22Rv1 (cell line): ENCODE results near the gene ZNF407.

ENCODE experiments used
- H3K27ac ChIP-seq: fragments of 450-650 bp; 2 replicates; pipeline ENCODE4 v1.5.1; 2017
- CTCF ChIP-seq: fragments of 450-650 bp; IDR thresholded peaks from 2 replicates; pipeline ENCODE4 v1.5.1; 2017; ENCODE audit warnings: mild to moderate bottlenecking
- ZFX ChIP-seq: fragments of 450-650 bp; IDR thresholded peaks from 2 replicates; pipeline ENCODE4 v1.6.1; 2017; ENCODE audit warnings: antibody characterized with exemption, borderline replicate concordance

ZNF407 gene

GRCh38 chr18:74633652-74634352 lies 36.1 kb downstream of the ZNF407 start:
- TF ChIP-seq ZFX (no peak), CTCF (no peak)
- H3K27ac ChIP-seq, result no peak overlapping the region

GRCh38 chr18:74635224-74635975 lies 37.7 kb downstream of the ZNF407 start:
- no peak for TF ChIP-seq CTCF
- TF ChIP-seq ZFX, result no peak

GRCh38 chr18:74637070-74637469 lies 39.4 kb downstream of the ZNF407 start:
- no peak for TF ChIP-seq CTCF
- TF ChIP-seq ZFX, result no peak
- H3K27ac ChIP-seq, result no peak overlapping the region

More at GRCh38 chr18:74635224-74635975, 37.7 kb downstream of the ZNF407 start:
- H3K27ac ChIP-seq, result no peak overlapping the region

- no peak overlapping the region for H3K27ac ChIP-seq
- TF ChIP-seq ZFX (no peak), CTCF (no peak)
Measured at GRCh38 chr18:74638210-74638609, 40.5 kb downstream of the ZNF407 start.

GRCh38 chr18:74644713-74645112 lies 47.0 kb downstream of the ZNF407 start:
- TF ChIP-seq ZFX, result no peak
- TF ChIP-seq CTCF, result no peak
- no peak overlapping the region for H3K27ac ChIP-seq

- TF ChIP-seq ZFX (no peak), CTCF (no peak)
Measured at GRCh38 chr18:74645679-74646078, 48.0 kb downstream of the ZNF407 start.

GRCh38 chr18:74651327-74652128 lies 53.9 kb downstream of the ZNF407 start:
- TF ChIP-seq ZFX (no peak), CTCF (no peak)
- H3K27ac ChIP-seq, result no peak overlapping the region

More at GRCh38 chr18:74645679-74646078, 48.0 kb downstream of the ZNF407 start:
- no peak overlapping the region for H3K27ac ChIP-seq
